GM23338 (cell line): ENCODE data around the gene CDH8. TPM values are rescaled to one million over a fixed set of nuclear protein-coding genes. Genes with fewer than 3 reads are reported as not detected.
A peak's percentile ranks its signal among the peaks of the same experiment; 100 is the strongest.

Source experiments
- ATAC-seq: fragments of 200-7000 bp; cut with Tn5 transposase; 3 replicates; pipeline ENCODE4 v1.9.1; 2020
- DNase-seq: peaks from one replicate; pipeline ENCODE4 v3.0.0-alpha.2; 2015; ENCODE audit warnings: low spot score
- H2AFZ ChIP-seq: fragments of 200-600 bp; sonication (generic); 2 replicates; pipeline ENCODE4 v1.8.0; 2016; ENCODE audit warnings: antibody characterized with exemption, mild to moderate bottlenecking, moderate library complexity
- H3F3A ChIP-seq: fragments of 200-600 bp; sonication (generic); replicated peaks from 2 replicates; pipeline ENCODE4 v1.8.0; 2017; ENCODE audit warnings: antibody characterized with exemption, mixed run types, low read depth
- H3K27ac ChIP-seq: fragments of 200-600 bp; sonication (generic); 2 replicates; pipeline ENCODE4 v1.6.1; 2016; ENCODE audit warnings: low read depth
- H3K27me3 ChIP-seq: fragments of 200-600 bp; sonication (generic); 2 replicates; pipeline ENCODE4 v1.8.0; 2016; ENCODE audit warnings: mild to moderate bottlenecking, mixed run types, moderate library complexity; ENCODE audit not compliant: insufficient read depth
- H3K36me3 ChIP-seq: fragments of 200-600 bp; sonication (generic); 2 replicates; pipeline ENCODE4 v1.8.0; 2016; ENCODE audit warnings: mild to moderate bottlenecking; ENCODE audit not compliant: insufficient read depth
- H3K4me1 ChIP-seq: fragments of 200-600 bp; sonication (generic); 2 replicates; pipeline ENCODE4 v1.8.0; 2016; ENCODE audit warnings: mild to moderate bottlenecking, moderate library complexity; ENCODE audit not compliant: insufficient read depth
- H3K4me2 ChIP-seq: fragments of 200-600 bp; sonication (generic); 2 replicates; pipeline ENCODE4 v1.7.1; 2017; ENCODE audit warnings: mixed run types
- H3K4me3 ChIP-seq: fragments of 200-600 bp; sonication (generic); 2 replicates; pipeline ENCODE4 v1.6.1; 2016; ENCODE audit warnings: mixed run types
- H3K79me2 ChIP-seq: fragments of 200-600 bp; sonication (generic); replicated peaks from 2 replicates; pipeline ENCODE4 v1.8.0; 2017; ENCODE audit warnings: mild to moderate bottlenecking; ENCODE audit not compliant: insufficient read depth
- H3K9me2 ChIP-seq: fragments of 200-600 bp; sonication (generic); 2 replicates; pipeline ENCODE4 v1.8.0; 2017; ENCODE audit not compliant: insufficient read depth
- H4K20me1 ChIP-seq: fragments of 200-600 bp; sonication (generic); replicated peaks from 2 replicates; pipeline ENCODE4 v1.8.0; 2017; ENCODE audit warnings: mild to moderate bottlenecking; ENCODE audit not compliant: insufficient read depth
- H3K27ac Mint-ChIP-seq: 2 replicates; pipeline ENCODE4 v1.8.0; 2020; ENCODE audit warnings: inconsistent platforms, mild to moderate bottlenecking, moderate library complexity, mixed read lengths
- H3K27me3 Mint-ChIP-seq: 3 replicates; pipeline ENCODE4 v1.8.0; 2022; ENCODE audit warnings: low read depth, mild to moderate bottlenecking, moderate library complexity, mixed read lengths, inconsistent platforms; ENCODE audit not compliant: insufficient read depth, poor library complexity
- H3K36me3 Mint-ChIP-seq: 3 replicates; pipeline ENCODE4 v1.8.0; 2021; ENCODE audit warnings: low read depth, mild to moderate bottlenecking, inconsistent platforms, moderate library complexity, mixed read lengths
- H3K4me1 Mint-ChIP-seq: 3 replicates; pipeline ENCODE4 v1.8.0; 2020; ENCODE audit warnings: mild to moderate bottlenecking, inconsistent platforms, mixed read lengths
- H3K4me3 Mint-ChIP-seq: 3 replicates; pipeline ENCODE4 v1.8.0; 2021; ENCODE audit warnings: moderate library complexity, mild to moderate bottlenecking, inconsistent platforms, mixed read lengths
- H3K9me3 Mint-ChIP-seq: 3 replicates; pipeline ENCODE4 v1.8.0; 2020; ENCODE audit warnings: moderate library complexity, mild to moderate bottlenecking, inconsistent platforms, mixed read lengths
- CREB1 ChIP-seq: fragments of 250-450 bp; sonication (Bioruptor Pico); IDR thresholded peaks from 2 replicates; pipeline ENCODE4 v1.5.0; 2020; ENCODE audit warnings: low read depth, mild to moderate bottlenecking, moderate library complexity
- NANOG ChIP-seq: IDR thresholded peaks from 2 replicates; pipeline ENCODE4 v1.6.1; 2016; ENCODE audit warnings: antibody characterized with exemption, borderline replicate concordance
- POLR2AphosphoS5 ChIP-seq: IDR thresholded peaks from 2 replicates; pipeline ENCODE4 v1.6.1; 2016; ENCODE audit warnings: antibody characterized with exemption, low read depth
- STAT1 ChIP-seq: IDR thresholded peaks from one replicate; pipeline ENCODE4 v1.6.1; 2016; ENCODE audit warnings: antibody characterized with exemption; ENCODE audit not compliant: unreplicated experiment
- polyA plus RNA-seq: library from polyadenylated mRNA; unstranded; fragments of >200 nt; fragmentation: Nextera tagmentation; extraction: Ambion mirVana; gene quantifications from 2 replicates; pipeline ENCODE4 v1.2.1, GENCODE V29; 2016
- total RNA-seq: library from RNA; depleted of rRNA; stranded (reverse); fragments of >200 nt; shearing (Covaris generic); gene quantifications from 2 replicates; pipeline ENCODE4 v1.2.3, GENCODE V29; 2014
- TF ChIP-seq, protein P1 (sequence below): IDR thresholded peaks from 2 replicates; pipeline ENCODE4 v1.6.1; 2016; ENCODE audit warnings: antibody characterized with exemption
- TF ChIP-seq, protein P2 (sequence below): IDR thresholded peaks from one replicate; pipeline ENCODE4 v1.6.1; 2018; ENCODE audit warnings: antibody characterized with exemption; ENCODE audit not compliant: unreplicated experiment
- TF ChIP-seq, protein P3 (sequence below), 2 experiments: fragments of 200-600 bp in 1 of 2; sonication (generic) in 1 of 2; conservative IDR thresholded peaks; 2 replicates each; pipeline versions ENCODE4 v1.5.1 to v1.6.1; 2016 to 2017; ENCODE audit warnings: antibody characterized with exemption in 2 of 2, low read depth in 2 of 2, mild to moderate bottlenecking in 2 of 2, moderate library complexity in 1 of 2

The CDH8 gene
- total and polyA plus RNA-seq, 2 experiments from 2014 or later = 10.2 to 11.7 TPM

DNA sequence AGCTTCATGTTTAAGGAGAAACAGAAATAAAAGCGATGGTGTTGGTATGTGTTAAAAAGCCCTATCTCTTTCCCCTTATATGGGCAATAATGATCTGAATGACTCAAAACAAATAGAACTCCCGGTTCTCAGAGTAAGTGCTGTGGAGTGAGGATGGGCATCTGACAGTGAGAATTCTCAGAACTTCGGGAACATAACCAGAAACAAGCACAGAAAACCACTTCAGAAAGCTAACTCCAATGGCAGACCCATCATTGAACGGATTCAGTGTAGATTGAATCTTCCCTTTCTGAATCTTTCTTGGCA is 67.2 kb downstream of the CDH8 start:
- no peaks in the 10 kb centered on the region for H3K9me2 ChIP-seq
- peaks cover 20% of the 10 kb centered on the region; the same call in 1 of the 2 replicates for H3K4me1 ChIP-seq
- no peak for DNase-seq
- H3K36me3 ChIP-seq = no peaks in the 10 kb centered on the region
- H3K4me2 ChIP-seq = no peak overlapping the region
- TF ChIP-seq, protein P1, sequence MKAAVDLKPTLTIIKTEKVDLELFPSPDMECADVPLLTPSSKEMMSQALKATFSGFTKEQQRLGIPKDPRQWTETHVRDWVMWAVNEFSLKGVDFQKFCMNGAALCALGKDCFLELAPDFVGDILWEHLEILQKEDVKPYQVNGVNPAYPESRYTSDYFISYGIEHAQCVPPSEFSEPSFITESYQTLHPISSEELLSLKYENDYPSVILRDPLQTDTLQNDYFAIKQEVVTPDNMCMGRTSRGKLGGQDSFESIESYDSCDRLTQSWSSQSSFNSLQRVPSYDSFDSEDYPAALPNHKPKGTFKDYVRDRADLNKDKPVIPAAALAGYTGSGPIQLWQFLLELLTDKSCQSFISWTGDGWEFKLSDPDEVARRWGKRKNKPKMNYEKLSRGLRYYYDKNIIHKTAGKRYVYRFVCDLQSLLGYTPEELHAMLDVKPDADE = no peak
- no peak for TF ChIP-seq POLR2AphosphoS5
- TF ChIP-seq CREB1 = no peak
- TF ChIP-seq NANOG = no peak
- TF ChIP-seq, protein P2, sequence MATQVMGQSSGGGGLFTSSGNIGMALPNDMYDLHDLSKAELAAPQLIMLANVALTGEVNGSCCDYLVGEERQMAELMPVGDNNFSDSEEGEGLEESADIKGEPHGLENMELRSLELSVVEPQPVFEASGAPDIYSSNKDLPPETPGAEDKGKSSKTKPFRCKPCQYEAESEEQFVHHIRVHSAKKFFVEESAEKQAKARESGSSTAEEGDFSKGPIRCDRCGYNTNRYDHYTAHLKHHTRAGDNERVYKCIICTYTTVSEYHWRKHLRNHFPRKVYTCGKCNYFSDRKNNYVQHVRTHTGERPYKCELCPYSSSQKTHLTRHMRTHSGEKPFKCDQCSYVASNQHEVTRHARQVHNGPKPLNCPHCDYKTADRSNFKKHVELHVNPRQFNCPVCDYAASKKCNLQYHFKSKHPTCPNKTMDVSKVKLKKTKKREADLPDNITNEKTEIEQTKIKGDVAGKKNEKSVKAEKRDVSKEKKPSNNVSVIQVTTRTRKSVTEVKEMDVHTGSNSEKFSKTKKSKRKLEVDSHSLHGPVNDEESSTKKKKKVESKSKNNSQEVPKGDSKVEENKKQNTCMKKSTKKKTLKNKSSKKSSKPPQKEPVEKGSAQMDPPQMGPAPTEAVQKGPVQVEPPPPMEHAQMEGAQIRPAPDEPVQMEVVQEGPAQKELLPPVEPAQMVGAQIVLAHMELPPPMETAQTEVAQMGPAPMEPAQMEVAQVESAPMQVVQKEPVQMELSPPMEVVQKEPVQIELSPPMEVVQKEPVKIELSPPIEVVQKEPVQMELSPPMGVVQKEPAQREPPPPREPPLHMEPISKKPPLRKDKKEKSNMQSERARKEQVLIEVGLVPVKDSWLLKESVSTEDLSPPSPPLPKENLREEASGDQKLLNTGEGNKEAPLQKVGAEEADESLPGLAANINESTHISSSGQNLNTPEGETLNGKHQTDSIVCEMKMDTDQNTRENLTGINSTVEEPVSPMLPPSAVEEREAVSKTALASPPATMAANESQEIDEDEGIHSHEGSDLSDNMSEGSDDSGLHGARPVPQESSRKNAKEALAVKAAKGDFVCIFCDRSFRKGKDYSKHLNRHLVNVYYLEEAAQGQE = no peak
- no peak overlapping the region for H3K27ac Mint-ChIP-seq
- H3K27me3 ChIP-seq = no peaks in the 10 kb centered on the region
- no peaks in the 10 kb centered on the region for H3K79me2 ChIP-seq
- H2AFZ ChIP-seq = no peak overlapping the region
- H3K4me1 Mint-ChIP-seq = peaks cover 36% of the 10 kb centered on the region
- no peak overlapping the region for H3K4me3 Mint-ChIP-seq
- no peaks in the 10 kb centered on the region for H3F3A ChIP-seq
- H3K4me3 ChIP-seq = no peak overlapping the region
- ATAC-seq = no peak; the same call in 2 of the 3 replicates
- peaks cover 2% of the 10 kb centered on the region for H3K27me3 Mint-ChIP-seq
- peaks cover 11% of the 10 kb centered on the region for H3K36me3 Mint-ChIP-seq
- 0 out of 2 replicates have a peak overlapping the region, but pooled peaks have one; percentile 23 for H3K27ac ChIP-seq
- peaks cover 10% of the 10 kb centered on the region for H3K9me3 Mint-ChIP-seq
- no peaks in the 10 kb centered on the region for H4K20me1 ChIP-seq

DNA sequence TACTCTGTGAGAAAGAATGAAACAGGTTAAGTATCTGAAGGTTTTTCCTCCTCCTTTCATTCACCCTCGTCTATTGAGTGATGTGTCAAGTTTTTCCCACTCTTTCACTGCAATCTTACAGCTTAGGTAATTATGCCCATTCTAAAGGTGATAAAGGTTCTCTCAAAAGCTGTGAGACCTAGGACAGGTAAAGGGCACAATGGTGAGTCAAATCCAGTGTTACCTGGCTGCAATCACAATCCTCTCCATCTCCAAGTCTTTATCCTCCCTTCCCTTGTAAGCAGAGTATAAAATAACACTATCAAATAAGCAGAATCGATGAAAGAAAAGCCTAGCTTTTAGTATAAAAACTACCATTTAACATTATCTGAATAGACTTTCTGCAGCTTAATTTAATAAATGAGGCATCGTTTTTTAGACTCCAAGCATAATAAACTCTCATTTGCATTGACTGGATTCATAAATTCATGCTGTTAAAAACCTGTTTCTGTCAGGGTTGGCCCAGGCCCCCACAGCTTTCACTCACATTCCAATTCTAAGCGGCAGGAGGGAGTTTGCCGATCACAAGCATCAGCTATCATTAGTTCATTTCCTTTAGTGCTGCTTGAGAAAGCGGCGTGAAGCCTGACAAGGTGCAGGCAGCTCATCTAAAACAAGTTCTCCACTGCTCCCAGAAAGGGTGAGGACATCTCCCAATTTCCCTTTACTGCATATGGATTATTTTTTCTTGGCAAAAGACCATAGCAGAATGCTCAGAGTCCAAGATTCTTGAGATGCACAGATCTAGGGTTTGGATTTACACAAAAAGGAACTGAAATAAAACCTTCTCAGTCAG is 67.8 kb downstream of the CDH8 start:
- peaks cover 11% of the 10 kb centered on the region for H3K36me3 Mint-ChIP-seq
- H3K9me2 ChIP-seq = no peaks in the 10 kb centered on the region
- TF ChIP-seq POLR2AphosphoS5 (no peak), STAT1 (no peak)
- TF ChIP-seq, protein P3, sequence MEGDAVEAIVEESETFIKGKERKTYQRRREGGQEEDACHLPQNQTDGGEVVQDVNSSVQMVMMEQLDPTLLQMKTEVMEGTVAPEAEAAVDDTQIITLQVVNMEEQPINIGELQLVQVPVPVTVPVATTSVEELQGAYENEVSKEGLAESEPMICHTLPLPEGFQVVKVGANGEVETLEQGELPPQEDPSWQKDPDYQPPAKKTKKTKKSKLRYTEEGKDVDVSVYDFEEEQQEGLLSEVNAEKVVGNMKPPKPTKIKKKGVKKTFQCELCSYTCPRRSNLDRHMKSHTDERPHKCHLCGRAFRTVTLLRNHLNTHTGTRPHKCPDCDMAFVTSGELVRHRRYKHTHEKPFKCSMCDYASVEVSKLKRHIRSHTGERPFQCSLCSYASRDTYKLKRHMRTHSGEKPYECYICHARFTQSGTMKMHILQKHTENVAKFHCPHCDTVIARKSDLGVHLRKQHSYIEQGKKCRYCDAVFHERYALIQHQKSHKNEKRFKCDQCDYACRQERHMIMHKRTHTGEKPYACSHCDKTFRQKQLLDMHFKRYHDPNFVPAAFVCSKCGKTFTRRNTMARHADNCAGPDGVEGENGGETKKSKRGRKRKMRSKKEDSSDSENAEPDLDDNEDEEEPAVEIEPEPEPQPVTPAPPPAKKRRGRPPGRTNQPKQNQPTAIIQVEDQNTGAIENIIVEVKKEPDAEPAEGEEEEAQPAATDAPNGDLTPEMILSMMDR (conservative IDR thresholded peaks at IDR 0.05; ENCODE audit: low read depth in 2 of 2) = no peak
- H3K27ac ChIP-seq = peak overlapping the region; percentile 23
- peak; percentile 53 for DNase-seq
- H3K79me2 ChIP-seq = no peaks in the 10 kb centered on the region
- no peak overlapping the region; the same call in 1 of the 2 replicates for H3K27ac Mint-ChIP-seq
- no peaks in the 10 kb centered on the region for H3K36me3 ChIP-seq
- no peaks in the 10 kb centered on the region for H3K27me3 ChIP-seq
- ATAC-seq = peak; percentile 81
- peaks cover 36% of the 10 kb centered on the region for H3K4me1 Mint-ChIP-seq
- peaks cover 2% of the 10 kb centered on the region for H3K27me3 Mint-ChIP-seq
- no peak overlapping the region for H3K4me3 Mint-ChIP-seq
- H3K9me3 Mint-ChIP-seq = peaks cover 10% of the 10 kb centered on the region
- H3K4me2 ChIP-seq = no peak overlapping the region
- no peaks in the 10 kb centered on the region for H3F3A ChIP-seq
- no peak overlapping the region for H2AFZ ChIP-seq
- H3K4me1 ChIP-seq = peaks cover 20% of the 10 kb centered on the region; the same call in 1 of the 2 replicates
- H3K4me3 ChIP-seq = no peak overlapping the region
- no peaks in the 10 kb centered on the region for H4K20me1 ChIP-seq
